GM12892 (cell line): ENCODE measurements around the gene LMAN2.
"Not testable (repeated sequence)": the region's sequence is repeated elsewhere in the genome, so short reads cannot be mapped to it uniquely, and the experiment has no call there.

Experiments
- DNase-seq: peaks from one replicate; pipeline ENCODE4 v3.0.0; 2011; ENCODE audit not compliant: insufficient read length
- FAIRE-seq: peaks from 2 replicates; lab custom pipeline; 2011; peaks lifted over from hg19 to GRCh38; lab: Jason Lieb, UNC
- POLR2A ChIP-seq: IDR thresholded peaks from 2 replicates; pipeline ENCODE4 v1.6.1; 2011; ENCODE audit warnings: low read depth, low read length, control low read depth
- POLR2AphosphoS5 ChIP-seq: IDR thresholded peaks from 2 replicates; pipeline ENCODE4 v1.6.1; 2011; ENCODE audit warnings: low read depth, low read length, control low read depth
- TAF1 ChIP-seq: IDR thresholded peaks from 2 replicates; pipeline ENCODE4 v1.6.1; 2011; ENCODE audit warnings: low read depth, mild to moderate bottlenecking, control low read depth, low read length, borderline replicate concordance

LMAN2 gene

DNA sequence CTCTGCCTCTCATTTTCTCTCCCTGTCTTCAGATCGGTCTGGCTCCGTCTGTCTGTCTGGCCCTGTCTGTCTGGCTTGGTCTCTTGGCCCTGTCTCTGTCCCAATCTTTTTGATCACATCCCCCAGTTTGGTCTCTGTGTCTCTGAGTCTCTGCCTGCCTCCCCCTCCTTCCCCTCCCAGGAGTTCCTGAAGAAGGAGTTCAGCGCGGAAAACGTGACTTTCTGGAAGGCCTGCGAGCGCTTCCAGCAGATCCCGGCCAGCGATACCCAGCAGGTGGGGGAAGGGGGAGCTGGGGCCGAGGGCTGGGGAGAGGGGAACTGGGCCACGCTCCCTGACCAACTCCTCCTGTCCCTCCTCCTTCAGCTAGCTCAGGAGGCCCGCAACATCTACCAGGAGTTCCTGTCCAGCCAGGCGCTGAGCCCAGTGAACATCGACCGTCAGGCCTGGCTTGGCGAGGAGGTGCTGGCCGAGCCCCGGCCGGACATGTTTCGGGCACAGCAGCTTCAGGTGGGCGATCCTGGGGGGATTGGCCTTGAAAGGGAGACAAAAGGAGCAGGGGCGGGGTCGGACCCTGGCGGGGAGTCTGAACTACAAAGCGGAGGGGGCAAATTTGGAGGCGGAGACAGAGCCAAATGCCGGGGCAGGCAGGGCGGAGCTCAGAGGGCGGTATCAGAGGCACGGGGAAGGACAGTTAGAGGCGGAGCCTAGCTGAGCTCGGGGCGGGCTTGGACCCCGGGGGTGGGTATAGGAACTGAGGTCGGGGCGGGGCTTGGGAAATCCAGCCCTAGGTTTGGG lies 15.3 kb upstream of the LMAN2 start:
- TF ChIP-seq POLR2AphosphoS5 (no peak), POLR2A (no peak), TAF1 (no peak)
- DNase-seq (no peak), FAIRE-seq (no peak)

DNA sequence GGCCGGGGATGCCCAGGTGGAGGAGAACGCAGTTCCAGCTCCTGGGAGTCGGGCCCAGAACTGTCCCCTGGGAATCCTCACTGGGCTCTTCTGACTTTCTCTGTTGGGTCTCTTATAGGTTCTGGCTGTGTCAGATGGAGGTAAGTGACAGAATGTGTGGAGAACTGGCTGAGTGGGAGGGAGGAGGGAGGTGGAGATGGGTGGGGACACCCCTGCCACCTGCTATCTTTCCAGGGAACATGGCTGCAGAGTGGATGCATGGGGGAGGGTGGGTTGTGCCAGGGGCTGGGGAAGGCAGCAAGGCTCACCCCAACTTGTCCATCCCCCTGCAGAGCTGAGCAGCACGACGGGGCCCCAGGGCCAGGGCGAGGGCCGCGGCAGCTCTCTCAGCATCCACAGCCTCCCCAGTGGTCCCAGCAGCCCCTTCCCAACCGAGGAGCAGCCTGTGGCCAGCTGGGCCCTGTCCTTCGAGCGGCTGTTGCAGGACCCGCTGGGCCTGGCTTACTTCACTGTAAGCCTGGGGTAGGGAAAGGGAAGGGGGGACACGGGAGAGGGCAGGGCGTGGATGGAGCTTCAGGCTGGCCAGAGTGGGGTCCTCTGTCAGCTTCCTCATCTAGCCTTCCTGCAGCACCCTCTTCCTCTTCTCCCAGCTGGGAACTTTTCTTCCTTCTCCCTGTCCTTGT lies 14.5 kb upstream of the LMAN2 start:
- DNase-seq = no peak
- FAIRE-seq = no peak
- TF ChIP-seq POLR2A = no peak
- TF ChIP-seq TAF1 = no peak
- TF ChIP-seq POLR2AphosphoS5 = no peak

DNA sequence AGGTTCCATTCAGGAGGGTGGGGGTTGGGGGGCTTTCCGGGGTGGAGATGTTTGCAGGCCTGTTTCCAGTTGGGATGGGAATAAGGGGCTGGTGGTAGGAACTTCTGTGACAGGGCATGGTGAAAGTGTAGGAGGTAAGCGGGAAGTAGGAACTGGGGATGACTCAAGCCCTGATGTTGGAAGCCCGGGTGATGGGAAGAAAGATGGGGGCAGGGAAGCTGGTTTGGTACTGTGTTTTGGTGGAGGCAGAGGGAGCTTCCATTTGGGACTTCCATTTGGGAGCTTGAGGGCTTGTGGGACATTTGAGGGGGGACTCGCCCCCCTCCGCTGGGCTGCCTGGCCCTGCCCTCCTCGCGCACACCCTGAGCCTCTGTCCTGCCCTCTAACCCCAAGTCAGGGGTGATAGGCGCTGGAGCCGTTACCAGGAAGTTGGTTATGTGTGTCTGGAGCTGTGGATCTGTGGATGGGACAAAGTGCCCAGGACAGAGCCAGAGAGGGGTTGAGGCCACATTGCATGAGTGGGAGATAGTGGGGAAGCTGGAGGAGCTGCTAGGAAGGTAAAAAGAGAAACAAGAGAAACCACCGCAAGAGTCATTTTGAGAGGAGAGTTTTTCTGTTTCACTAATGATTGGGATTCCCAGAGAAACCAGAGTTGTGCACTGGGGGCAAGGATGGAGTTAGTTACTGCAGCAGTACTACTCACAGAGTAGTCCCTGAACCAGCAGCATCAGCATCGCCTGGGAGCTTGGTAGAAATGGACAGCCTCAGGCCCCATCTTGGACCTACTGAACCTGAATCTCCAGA lies 12.9 kb upstream of the LMAN2 start:
- DNase-seq = no peak
- peak; percentile 88 for FAIRE-seq
- no peak for TF ChIP-seq TAF1
- no peak for TF ChIP-seq POLR2AphosphoS5
- peak; percentile 62 for TF ChIP-seq POLR2A

DNA sequence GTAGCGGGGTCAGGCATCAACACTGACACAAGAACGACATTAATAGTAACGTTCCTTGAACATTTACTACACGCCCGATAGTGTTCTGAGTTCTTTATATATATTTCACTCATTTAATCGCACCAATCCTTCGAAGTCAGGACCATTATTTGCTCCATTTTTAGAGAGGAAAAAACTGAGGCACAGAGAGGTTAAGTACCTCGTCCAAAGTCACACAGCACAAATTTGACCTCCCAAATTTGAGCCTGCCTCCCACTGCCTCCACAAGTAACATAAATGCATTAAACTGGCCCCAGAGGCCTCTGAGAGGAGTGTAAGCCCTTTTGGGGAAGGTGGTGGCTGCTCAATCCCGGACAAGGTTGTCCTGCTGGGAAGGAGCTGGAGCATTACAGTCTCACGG lies 12.1 kb upstream of the LMAN2 start:
- DNase-seq (no peak), FAIRE-seq (no peak)
- TF ChIP-seq POLR2AphosphoS5 (no peak), TAF1 (no peak), POLR2A (no peak)

DNA sequence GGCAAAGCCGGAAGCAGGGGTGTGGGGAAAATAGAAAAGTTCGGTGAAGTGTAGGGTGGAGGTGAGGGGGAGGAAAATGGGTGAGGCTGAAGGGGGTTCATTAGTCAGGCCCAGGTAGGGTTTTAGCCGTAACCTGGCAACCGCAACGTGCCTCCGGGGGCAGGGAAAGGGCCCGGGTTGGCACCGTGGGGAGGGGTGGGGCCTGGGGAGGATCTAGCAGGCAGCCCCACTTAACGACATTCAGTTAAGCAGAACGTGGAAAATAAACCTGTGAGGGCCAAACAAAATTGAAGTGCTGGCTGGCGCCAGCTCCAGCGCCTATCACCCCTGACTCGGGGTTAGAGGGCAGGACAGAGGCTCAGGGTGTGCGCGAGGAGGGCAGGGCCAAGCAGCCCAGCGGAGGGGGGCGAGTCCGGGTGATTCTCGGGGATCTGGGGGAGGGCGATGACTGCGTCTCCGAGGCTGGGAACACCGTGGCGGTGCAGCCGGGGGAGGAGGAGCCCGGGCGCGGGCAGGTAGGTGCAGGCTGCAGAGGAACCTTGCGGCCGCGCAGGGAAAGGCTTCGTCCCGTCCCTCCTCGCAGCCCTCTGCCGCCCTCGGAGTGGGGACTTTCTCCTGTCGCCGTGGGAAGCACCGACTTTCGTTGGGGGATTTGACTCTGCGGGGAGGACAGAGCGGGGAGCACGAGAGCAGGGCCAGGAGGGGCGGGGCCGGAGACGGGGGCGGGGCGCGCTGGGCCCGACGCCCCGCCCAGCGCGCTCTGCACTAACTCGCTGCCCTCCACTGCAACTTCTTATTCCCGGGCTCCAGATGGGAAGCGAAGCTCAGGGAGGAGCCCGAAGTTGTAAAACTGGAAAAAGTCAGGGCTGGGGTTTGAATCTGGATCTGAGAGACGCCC lies 11.4 kb upstream of the LMAN2 start:
- DNase-seq = peak; percentile 73
- peak; percentile 98 for FAIRE-seq
- TF ChIP-seq POLR2AphosphoS5 (no peak), POLR2A (0 out of 2 replicates have a peak, but pooled peaks have one; percentile 33), TAF1 (no peak)

DNA sequence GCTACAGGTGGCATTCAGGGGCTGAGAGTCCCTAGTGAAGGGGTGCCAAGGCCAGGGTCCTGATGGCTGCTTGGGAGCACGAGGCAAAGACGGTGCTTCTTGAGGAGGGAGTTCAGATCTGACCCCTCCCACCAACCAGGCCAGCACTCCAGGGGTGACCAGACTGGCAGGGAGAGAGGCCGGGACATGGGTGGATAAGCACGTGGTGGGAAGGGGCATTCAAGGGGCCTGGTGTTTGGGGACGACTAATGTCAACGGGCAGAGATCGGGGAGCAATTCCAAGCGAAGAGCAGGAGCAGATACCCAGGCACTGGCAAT lies 10.8 kb upstream of the LMAN2 start:
- peak; percentile 79 for FAIRE-seq
- no peak for DNase-seq
- TF ChIP-seq TAF1 (no peak), POLR2A (no peak), POLR2AphosphoS5 (no peak)

DNA sequence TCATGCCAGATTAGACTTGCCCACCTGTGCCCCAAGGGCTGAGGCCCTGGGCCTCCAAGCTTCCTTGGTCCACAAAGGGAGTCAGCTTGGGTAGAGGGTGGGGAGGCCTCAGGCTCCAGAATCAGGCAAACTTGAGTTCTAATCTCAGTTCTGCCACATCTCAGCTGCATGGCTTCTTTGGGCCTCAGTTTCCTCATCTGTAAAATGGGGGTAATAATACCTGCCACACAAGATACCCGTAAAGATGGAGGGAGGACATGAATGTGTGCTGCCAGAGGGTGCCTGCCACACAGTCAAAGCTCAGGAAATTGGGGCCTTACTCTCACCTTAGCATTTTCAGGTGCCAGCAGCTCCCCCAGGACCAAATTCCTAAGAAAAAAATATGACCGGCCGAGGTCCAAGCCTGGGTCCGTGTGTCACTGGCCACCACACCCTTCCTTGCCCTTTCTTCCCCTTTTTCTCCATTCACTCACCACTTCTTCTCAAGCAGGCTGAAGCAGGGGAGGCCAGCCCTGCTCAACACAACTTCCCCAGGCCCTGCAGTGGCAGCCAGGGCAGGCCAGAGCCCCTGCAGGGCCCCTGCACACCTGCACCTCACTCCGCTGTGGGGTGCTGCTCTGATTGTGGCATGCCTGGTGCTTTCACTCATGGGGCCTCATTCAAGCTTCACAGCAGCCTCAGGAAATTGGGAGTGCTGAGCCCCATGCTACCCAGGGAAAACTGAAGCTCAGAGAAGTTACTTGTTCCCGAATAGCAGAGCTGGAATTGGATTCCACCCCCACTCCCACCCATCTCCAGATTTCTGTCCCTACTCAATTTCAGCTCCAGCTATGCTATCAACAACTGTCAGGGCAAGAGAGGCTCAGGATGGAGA lies 10.2 kb upstream of the LMAN2 start:
- TF ChIP-seq POLR2AphosphoS5 (no peak), POLR2A (no peak), TAF1 (no peak)
- DNase-seq (no peak), FAIRE-seq (no peak)

DNA sequence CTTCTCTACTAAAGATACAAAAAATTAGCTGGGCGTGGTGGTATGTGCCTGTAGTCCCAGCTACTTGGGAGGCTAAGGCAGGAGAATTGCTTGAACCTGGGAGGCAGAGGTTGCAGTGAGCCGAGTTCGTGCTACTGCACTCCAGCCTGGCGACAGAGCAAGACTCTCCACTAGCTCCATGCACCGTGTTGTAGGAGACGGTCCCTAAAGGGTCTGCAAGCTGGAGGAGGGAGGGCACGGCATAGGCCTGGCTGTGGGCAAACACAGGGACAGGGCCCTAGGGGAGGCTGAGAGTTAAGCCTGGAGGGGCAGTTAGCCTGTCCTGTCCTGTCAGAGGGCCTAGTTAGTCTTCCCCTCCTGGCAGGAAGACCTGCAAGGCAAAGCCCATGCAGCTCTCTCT lies 9.3 kb upstream of the LMAN2 start:
- FAIRE-seq, DNase-seq: not testable (repeated sequence)

DNA sequence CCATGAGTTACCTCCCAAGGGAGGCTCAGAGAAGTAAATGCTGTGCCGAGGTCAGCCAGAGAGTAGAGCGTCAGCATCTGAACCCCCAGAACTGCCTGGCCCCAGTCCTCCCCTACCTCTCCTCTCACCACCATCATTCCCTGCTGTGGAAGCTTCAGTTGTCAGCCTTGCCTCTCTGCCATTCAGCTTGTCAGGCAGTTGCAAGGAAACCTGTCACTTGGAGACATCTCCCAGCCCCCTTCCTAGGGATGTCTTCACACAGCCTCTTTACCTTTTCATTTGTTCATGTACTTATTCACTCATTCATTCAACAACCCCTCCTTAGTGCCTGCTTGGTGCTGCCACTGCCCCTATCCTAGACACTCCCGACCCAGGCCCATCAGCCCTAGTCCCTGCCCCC lies 8.4 kb upstream of the LMAN2 start:
- DNase-seq = no peak
- TF ChIP-seq POLR2A (no peak), TAF1 (no peak), POLR2AphosphoS5 (no peak)
- FAIRE-seq = no peak

DNA sequence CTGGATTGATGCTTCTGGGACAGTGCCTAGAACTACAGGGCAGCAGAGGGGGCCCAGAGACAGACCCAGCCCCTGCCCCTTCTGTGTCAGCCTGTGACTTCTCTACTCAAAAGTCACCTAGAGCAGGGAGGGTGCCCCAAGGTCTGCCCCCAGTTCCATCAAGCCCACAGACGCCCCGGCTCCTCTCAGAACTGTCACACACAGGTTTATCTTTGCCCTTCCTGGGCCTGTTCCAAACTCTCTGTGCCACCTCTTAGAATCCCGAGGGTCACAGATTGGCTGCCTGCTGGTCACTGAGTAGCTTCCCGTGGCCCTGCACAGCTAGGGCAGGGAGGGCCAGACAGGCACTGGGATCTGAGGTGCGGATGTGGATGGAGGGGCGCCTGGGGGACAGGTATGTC lies 8.0 kb upstream of the LMAN2 start:
- FAIRE-seq (no peak), DNase-seq (no peak)
- TF ChIP-seq TAF1 (no peak), POLR2AphosphoS5 (no peak), POLR2A (no peak)
